HG03469 (cell line): ENCODE measurements around the gene KRTAP5-5.

Source experiments
- ATAC-seq: cut with Tn5 transposase; IDR thresholded peaks from one replicate; pipeline ENCODE4 v1.9.1; 2021; ENCODE audit warnings: mild to moderate bottlenecking, moderate library complexity, moderate number of reproducible peaks; ENCODE audit not compliant: unreplicated experiment

KRTAP5-5 gene

DNA sequence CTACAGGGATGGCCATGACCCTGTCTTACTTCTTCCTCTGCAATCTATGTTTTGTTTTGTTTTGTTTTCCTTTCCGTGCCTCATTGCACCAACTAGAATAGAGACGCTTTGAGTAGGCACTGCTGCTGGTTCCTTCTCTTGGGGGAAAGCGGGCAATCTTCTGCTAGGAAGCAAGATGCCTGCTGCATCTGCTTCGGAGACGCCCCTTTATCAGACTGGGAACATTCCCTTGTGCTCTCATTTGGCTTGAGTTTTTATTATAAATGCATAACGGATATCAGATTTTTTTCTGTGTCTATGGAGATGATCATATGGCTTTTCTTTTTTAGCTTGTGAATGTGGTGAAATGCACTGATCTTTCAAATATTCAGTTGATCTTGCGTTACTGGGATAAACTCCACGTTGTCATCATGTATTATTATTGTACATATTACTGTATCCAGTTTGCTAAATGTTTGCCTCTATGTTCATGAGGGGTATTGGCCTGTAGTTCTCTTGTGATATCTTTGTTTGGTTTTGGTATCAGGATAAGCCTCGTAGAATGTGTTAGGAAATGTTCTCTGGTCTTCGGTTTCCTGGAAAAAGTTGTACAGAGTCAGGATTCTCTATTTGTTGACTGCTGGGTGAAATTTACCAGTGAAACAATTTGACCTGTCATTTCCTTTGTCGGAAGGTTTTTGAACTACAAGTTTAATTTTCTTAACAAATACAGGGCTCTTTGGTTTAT is 44.0 kb downstream of the KRTAP5-5 start:
- no peak for ATAC-seq

DNA sequence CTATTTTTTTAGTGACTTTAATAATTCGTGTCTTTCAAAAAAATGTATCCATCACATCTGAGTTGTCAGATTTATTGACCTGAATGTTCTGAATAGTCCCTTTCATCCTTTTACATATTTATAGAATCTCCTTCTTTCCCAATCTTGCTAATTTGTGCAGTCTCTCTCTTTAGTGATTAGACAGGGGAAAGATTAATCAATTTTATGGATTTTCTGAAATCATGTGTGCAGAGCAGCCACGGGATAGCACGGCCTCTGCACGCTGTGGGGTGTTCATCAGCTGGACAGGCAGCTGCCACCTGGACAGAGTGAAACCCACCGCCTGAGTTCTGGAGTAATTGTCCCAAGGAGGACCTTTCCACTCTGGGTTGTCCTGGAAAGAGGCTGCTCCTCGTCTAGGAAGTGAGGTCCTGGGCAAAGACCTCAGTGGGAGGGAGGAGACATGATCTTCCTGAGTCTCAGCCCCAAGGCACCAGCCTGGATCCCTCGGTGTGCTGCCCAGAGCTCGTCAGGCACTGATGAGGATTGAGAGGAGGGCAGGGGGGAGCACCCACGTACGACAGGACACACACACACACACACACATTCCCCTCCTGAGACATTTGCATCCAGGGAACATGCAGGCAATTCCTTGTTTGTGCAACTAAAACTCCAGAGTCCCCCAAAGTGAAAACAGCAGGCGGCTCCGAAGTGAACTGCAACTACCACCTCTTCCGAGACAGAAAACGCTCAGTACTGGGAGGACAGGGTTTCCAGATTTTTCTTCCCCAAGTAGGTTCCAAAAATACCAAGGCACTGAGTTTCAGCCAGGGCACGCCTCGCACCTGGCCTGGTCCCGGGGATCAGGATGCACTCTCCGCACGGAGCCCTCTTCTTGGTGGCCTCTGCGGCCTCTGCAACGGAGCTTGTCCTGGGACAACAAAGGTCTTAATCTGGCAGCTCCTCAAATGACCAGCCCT is 44.9 kb downstream of the KRTAP5-5 start:
- ATAC-seq, result no peak

DNA sequence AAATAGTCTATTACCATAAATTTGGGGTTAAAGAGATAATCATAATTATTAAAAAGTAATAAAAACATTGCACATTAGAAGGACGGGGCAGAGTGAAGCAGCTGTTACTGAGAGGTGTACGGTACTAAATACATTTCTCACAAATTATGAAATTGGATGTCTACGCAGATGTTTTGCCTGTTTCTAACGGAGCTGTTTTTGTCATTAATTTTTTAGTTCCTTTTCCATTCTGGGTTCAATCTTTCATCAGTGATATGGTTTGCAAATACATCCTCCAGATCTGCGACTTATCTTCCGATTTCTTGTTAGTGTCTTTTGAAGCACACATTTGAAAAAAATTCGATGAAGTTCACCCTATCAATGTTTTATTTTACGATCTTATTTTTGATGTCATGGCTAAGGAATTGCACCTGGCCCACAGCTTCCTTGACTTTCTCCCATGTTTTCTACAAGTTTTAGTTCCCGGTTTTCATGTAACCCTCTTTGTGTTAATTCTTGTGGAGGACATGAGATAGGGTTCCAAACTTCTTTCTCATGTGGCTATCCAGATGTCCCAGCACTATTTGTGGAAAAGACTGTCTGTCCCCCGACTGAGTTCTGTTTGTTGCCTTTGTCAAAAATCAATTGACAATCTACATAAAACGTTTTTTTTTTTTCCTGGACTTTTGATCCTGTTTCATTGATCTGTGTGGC is 46.1 kb downstream of the KRTAP5-5 start:
- ATAC-seq, result no peak

- no peak for ATAC-seq
These were observed 46.7 kb downstream of the KRTAP5-5 start for GRCh38 chr11:1676229-1676740.

DNA sequence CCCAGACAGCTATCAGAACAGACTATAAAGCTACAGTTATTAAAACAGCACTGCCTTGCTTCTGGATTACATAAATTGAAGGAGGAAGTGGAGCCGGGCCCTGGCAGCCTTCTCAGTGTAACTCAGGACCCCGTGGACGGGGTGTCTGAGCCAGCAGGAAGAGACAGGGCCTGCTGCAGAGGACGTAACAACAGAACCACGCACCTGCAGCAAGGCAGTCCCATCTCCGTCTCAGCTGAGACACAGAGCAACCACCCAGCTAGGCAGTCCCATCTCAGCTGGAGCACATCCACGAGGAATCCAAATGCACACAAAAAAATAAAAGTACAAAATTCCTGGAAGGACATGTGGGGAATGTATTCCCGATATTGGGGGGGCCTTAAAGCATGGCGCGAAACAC is 50.3 kb downstream of the KRTAP5-5 start:
- ATAC-seq, result no peak
